ENCODE results near the gene USP33. TPM values are rescaled to one million over a fixed set of nuclear protein-coding genes. Genes with fewer than 3 reads are reported as not detected.

The USP33 gene
- polyA plus RNA-seq, 1 of the 3 experiments (the other 2 are of a cell fraction): 26.3 TPM

GRCh38 chr1:77672374-77672773 lies 87.3 kb downstream of the USP33 start:
- no peak for TF ChIP-seq FOSL2 (IDR thresholded peaks at IDR 0.05; ENCODE audit: borderline replicate concordance, low read depth)
- TF ChIP-seq PBX3 (IDR thresholded peaks at IDR 0.05): no peak
- no peak for TF ChIP-seq USF2 (IDR thresholded peaks at IDR 0.05; ENCODE audit: borderline replicate concordance, low read depth, low read length)
- no peak for TF ChIP-seq REST (IDR thresholded peaks at IDR 0.05; ENCODE audit: low read depth, low read length)
- no peak for TF ChIP-seq MAX (IDR thresholded peaks at IDR 0.05; ENCODE audit: low read depth)
- no peak for TF ChIP-seq MXI1 (IDR thresholded peaks at IDR 0.05; ENCODE audit: low read depth, low read length)
- no peak for TF ChIP-seq RCOR1 (IDR thresholded peaks at IDR 0.05; ENCODE audit: low read length)
- no peak for TF ChIP-seq NRF1 (IDR thresholded peaks at IDR 0.05; ENCODE audit: low read depth, low read length)
- no peak for TF ChIP-seq FOXM1 (IDR thresholded peaks at IDR 0.05; ENCODE audit: low read depth)
- TF ChIP-seq JUND (IDR thresholded peaks at IDR 0.05): no peak
- TF ChIP-seq TCF12 (IDR thresholded peaks at IDR 0.05): no peak
- no peak for TF ChIP-seq ELF1 (IDR thresholded peaks at IDR 0.05)
- no peak for TF ChIP-seq RXRA (IDR thresholded peaks at IDR 0.05; ENCODE audit: borderline replicate concordance, low read depth)
- no peak for TF ChIP-seq POLR2AphosphoS5 (IDR thresholded peaks at IDR 0.05; ENCODE audit: low read depth, low read length)
- no peak for TF ChIP-seq SMC3 (IDR thresholded peaks at IDR 0.05; ENCODE audit: low read depth, low read length)
- no peak for TF ChIP-seq CTCF (IDR thresholded peaks at IDR 0.05)
- TF ChIP-seq TAF1 (IDR thresholded peaks at IDR 0.05; ENCODE audit: borderline replicate concordance, low read depth, low read length): no peak
- TF ChIP-seq RFX5 (IDR thresholded peaks at IDR 0.05; ENCODE audit: low read length): no peak
- no peak for TF ChIP-seq FOXJ3 (CRISPR knock-in tag; IDR thresholded peaks at IDR 0.05)
- TF ChIP-seq RAD21 (IDR thresholded peaks at IDR 0.05; ENCODE audit: low read length): no peak
- 76% methylated on average over 2 of the region's 2 CpGs for WGBS (ENCODE audit: low lambda C conversion rate)
- Histone ChIP-seq H3K4me3 (ENCODE audit: low read depth in 2 of 2, low read length in 1 of 2) (peak overlapping the region; percentile 23 to 43; a peak in 3 of 4 replicates), H3K9ac (peak overlapping the region; percentile 56), H3K79me2 (ENCODE audit: insufficient read depth) (peaks cover 100% of the 10 kb centered on the region), H3K27me3 (ENCODE audit: insufficient read depth) (no peaks in the 10 kb centered on the region), H2AFZ (ENCODE audit: low read depth) (no peak overlapping the region), H3K4me2 (peak overlapping the region; percentile 66), H3K27ac (ENCODE audit: low read depth in 2 of 2, low read length in 1 of 2) (peak overlapping the region in 1 of 2 experiments; percentile 76; a peak in 2 of 4 replicates), H4K20me1 (ENCODE audit: insufficient read depth) (peaks cover 44% of the 10 kb centered on the region), H3F3A (replicated peaks; ENCODE audit: insufficient read depth) (peaks cover 11% of the 10 kb centered on the region), H3K36me3 (replicated peaks in 1 of 2; ENCODE audit: control insufficient read depth in 1 of 2, insufficient read depth in 2 of 2, low read length in 1 of 2) (peaks cover 4 to 27% of the 10 kb centered on the region in 2 experiments), H3K9me3 (no peaks in the 10 kb centered on the region), H3K9me2 (no peaks in the 10 kb centered on the region), H3K4me1 (ENCODE audit: control insufficient read depth in 1 of 2, insufficient read depth in 2 of 2, low read depth in 1 of 2, low read length in 1 of 2) (peaks cover 0 to 41% of the 10 kb centered on the region in 2 experiments)
- no peak for DNase-seq
- ChIA-PET CTCF (interaction anchor here (1.9 kb wide), 1 partner anchor 11 kb away, joined by 6 read pairs; no protein-coding TSS in a partner anchor), POLR2A (no interaction called here)

Measured in SK-N-SH (cell line).